HUES64 (cell line): ENCODE measurements around the gene BRMS1.

Experiments
- H3K27ac ChIP-seq: 2 replicates; pipeline ENCODE4 v1.7.0; 2013; ENCODE audit warnings: low read depth, low read length, inconsistent platforms
- H3K27me3 ChIP-seq: 2 replicates; pipeline ENCODE4 v1.6.1; 2013; ENCODE audit warnings: mild to moderate bottlenecking, low read length; ENCODE audit not compliant: insufficient read depth
- H3K36me3 ChIP-seq: 2 replicates; pipeline ENCODE4 v1.6.1; 2013; ENCODE audit warnings: mild to moderate bottlenecking, low read length; ENCODE audit not compliant: insufficient read depth
- H3K4me1 ChIP-seq: 2 replicates; pipeline ENCODE4 v1.6.1; 2013; ENCODE audit warnings: mild to moderate bottlenecking, low read length, moderate library complexity; ENCODE audit not compliant: insufficient read depth
- H3K4me3 ChIP-seq: 2 replicates; pipeline ENCODE4 v1.5.1; 2013; ENCODE audit warnings: mild to moderate bottlenecking, low read length, moderate library complexity
- H3K9ac ChIP-seq: 2 replicates; pipeline ENCODE4 v1.6.1; 2013; ENCODE audit warnings: mild to moderate bottlenecking, low read depth, low read length
- H3K9me3 ChIP-seq: 2 replicates; pipeline ENCODE4 v1.6.1; 2013; ENCODE audit warnings: low read depth, low read length; ENCODE audit not compliant: insufficient read depth
- WGBS: fragments of 150-250, 120-280 bp; methylation state at CpG from one replicate; pipeline ENCODE4 v1.1.7; 2013; ENCODE audit warnings: missing lambda C conversion rate; 5-methylcytosine and 5-hydroxymethylcytosine counted together

Gene BRMS1

GRCh38 chr11:66340596-66341501 is 4.1 kb downstream of the BRMS1 start:
- Histone ChIP-seq H3K9me3 (no peaks in the 10 kb centered on the region), H3K27me3 (no peaks in the 10 kb centered on the region), H3K36me3 (peaks cover 41% of the 10 kb centered on the region), H3K4me1 (peaks cover 19% of the 10 kb centered on the region), H3K4me3 (no peak overlapping the region), H3K27ac (no peak overlapping the region), H3K9ac (no peak overlapping the region)
- WGBS: 95% methylated on average over 28 of the region's 28 CpGs

- 79% methylated on average over 14 of the region's 14 CpGs for WGBS
- peaks cover 18% of the 10 kb centered on the region for H3K4me1 ChIP-seq
- no peak overlapping the region for H3K4me3 ChIP-seq
- no peak overlapping the region for H3K9ac ChIP-seq
- H3K9me3 ChIP-seq: no peaks in the 10 kb centered on the region
- peaks cover 41% of the 10 kb centered on the region for H3K36me3 ChIP-seq
- H3K27ac ChIP-seq: no peak overlapping the region
- H3K27me3 ChIP-seq: peaks cover 6% of the 10 kb centered on the region; the same call in 1 of the 2 replicates
These were observed 5.0 kb downstream of the BRMS1 start for GRCh38 chr11:66339686-66340483.

- H3K4me1 ChIP-seq: peaks cover 16% of the 10 kb centered on the region
- no peak overlapping the region for H3K9ac ChIP-seq
- no peak overlapping the region for H3K4me3 ChIP-seq
- H3K36me3 ChIP-seq: peaks cover 41% of the 10 kb centered on the region
- no peak overlapping the region for H3K27ac ChIP-seq
- H3K9me3 ChIP-seq: no peaks in the 10 kb centered on the region
- 94% methylated on average over 6 of the region's 6 CpGs for WGBS
- peaks cover 6% of the 10 kb centered on the region; the same call in 1 of the 2 replicates for H3K27me3 ChIP-seq
These were observed 5.7 kb downstream of the BRMS1 start for GRCh38 chr11:66339162-66339675.

GRCh38 chr11:66338276-66339161 is 6.4 kb downstream of the BRMS1 start:
- peaks cover 41% of the 10 kb centered on the region for H3K36me3 ChIP-seq
- H3K27ac ChIP-seq: no peak overlapping the region
- H3K27me3 ChIP-seq: peaks cover 6% of the 10 kb centered on the region; the same call in 1 of the 2 replicates
- no peaks in the 10 kb centered on the region for H3K9me3 ChIP-seq
- WGBS: 91% methylated on average over 17 of the region's 17 CpGs
- no peak overlapping the region for H3K4me3 ChIP-seq
- no peak overlapping the region for H3K9ac ChIP-seq
- peaks cover 14% of the 10 kb centered on the region for H3K4me1 ChIP-seq

- Histone ChIP-seq H3K27ac (peak overlapping the region; percentile 25; the same call in 1 of the 2 replicates), H3K27me3 (peaks cover 6% of the 10 kb centered on the region; the same call in 1 of the 2 replicates), H3K9me3 (no peaks in the 10 kb centered on the region), H3K9ac (no peak overlapping the region), H3K4me1 (peaks cover 14% of the 10 kb centered on the region), H3K36me3 (peaks cover 41% of the 10 kb centered on the region), H3K4me3 (no peak overlapping the region)
- 86% methylated on average over 18 of the region's 18 CpGs for WGBS
These were observed 7.6 kb downstream of the BRMS1 start for GRCh38 chr11:66337103-66337899.

- Histone ChIP-seq H3K4me1 (peaks cover 14% of the 10 kb centered on the region), H3K9me3 (no peaks in the 10 kb centered on the region), H3K27me3 (peaks cover 6% of the 10 kb centered on the region; the same call in 1 of the 2 replicates), H3K27ac (peak within 1 kb of the TSS; percentile 25; the same call in 1 of the 2 replicates), H3K36me3 (peaks cover 33% of the 10 kb centered on the region), H3K9ac (peak within 1 kb of the TSS; percentile 64), H3K4me3 (peak within 1 kb of the TSS; percentile 61)
- WGBS: 21% methylated on average over 22 of the region's 22 CpGs
These were observed 8.4 kb downstream of the BRMS1 start, which contains the start of gene RIN1 for GRCh38 chr11:66336234-66337102. TSS of gene RIN1 (minus strand) at chr11:66336434. CDS start at chr11:66336402, 32 bp downstream.

GRCh38 chr11:66335531-66336233 is 9.2 kb downstream of the BRMS1 start:
- Histone ChIP-seq H3K27ac (no peak overlapping the region), H3K9me3 (no peaks in the 10 kb centered on the region), H3K4me1 (peaks cover 14% of the 10 kb centered on the region), H3K4me3 (peak overlapping the region; percentile 61), H3K9ac (peak overlapping the region; percentile 64), H3K36me3 (peaks cover 25% of the 10 kb centered on the region), H3K27me3 (peaks cover 6% of the 10 kb centered on the region; the same call in 1 of the 2 replicates)
- WGBS: 18% methylated on average over 35 of the region's 35 CpGs

GRCh38 chr11:66334605-66335442 is 10.1 kb downstream of the BRMS1 start:
- peaks cover 16% of the 10 kb centered on the region for H3K36me3 ChIP-seq
- H3K9ac ChIP-seq: no peak overlapping the region
- no peak overlapping the region; the same call in 1 of the 2 replicates for H3K4me3 ChIP-seq
- peaks cover 14% of the 10 kb centered on the region for H3K4me1 ChIP-seq
- H3K27ac ChIP-seq: no peak overlapping the region
- WGBS: 86% methylated on average over 42 of the region's 42 CpGs
- H3K27me3 ChIP-seq: peaks cover 6% of the 10 kb centered on the region; the same call in 1 of the 2 replicates
- no peaks in the 10 kb centered on the region for H3K9me3 ChIP-seq
